GM12875 (cell line): ENCODE results near the gene PDE6B.
A peak's percentile ranks its signal among the peaks of the same experiment; 100 is the strongest.
"Not testable (repeated sequence)": the region's sequence is repeated elsewhere in the genome, so short reads cannot be mapped to it uniquely, and the experiment has no call there.

Experiments
- H3K4me3 ChIP-seq: one replicate; pipeline ENCODE4 v1.5.1; 2011; ENCODE audit warnings: low read depth, low read length, control low read depth
- CTCF ChIP-seq: IDR thresholded peaks from 2 replicates; pipeline ENCODE4 v1.5.1; 2011; ENCODE audit warnings: low read depth, mild to moderate bottlenecking, control low read depth, inconsistent platforms, low read length, moderate library complexity, borderline replicate concordance; ENCODE audit not compliant: insufficient read depth

The PDE6B gene

GRCh38 chr4:666436-666810 is 41.0 kb downstream of the PDE6B start:
- TF ChIP-seq CTCF: no peak
- H3K4me3 ChIP-seq: no peak overlapping the region

DNA sequence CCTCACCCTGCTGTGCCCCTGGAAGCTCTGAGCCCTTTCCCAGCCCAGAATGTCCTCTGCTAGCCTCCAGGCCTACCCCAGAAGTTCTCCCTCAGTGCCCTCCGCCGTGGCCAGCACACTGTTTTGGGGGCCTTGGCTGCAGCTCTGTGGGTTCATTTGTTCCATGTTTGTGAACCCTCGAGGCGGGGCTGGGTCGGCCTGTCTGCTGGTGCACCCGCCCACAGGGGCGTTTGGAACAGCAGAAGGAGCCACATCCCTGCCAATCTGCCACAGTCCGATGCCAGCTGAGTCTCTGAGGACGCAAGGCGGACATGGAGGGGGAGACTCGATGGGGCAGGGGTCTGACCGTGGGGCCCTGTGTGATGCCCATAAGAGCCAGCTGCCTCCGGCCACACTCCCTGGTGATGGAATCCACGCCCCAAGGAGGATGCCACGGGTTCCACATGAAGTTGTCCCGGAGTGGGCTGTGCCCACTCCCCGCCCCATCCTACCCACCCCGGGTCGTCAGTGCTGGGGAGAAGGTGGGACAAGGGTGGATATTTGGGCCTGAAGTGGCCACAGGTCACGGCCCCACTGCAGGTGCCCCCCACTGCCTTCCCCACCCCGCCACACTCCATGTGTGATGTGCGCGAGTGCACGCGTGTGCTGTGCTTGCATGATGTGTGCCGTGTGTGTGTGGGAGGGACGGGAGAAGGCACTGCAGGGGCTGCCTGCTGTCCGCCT is 41.6 kb downstream of the PDE6B start:
- TF ChIP-seq CTCF: no peak
- H3K4me3 ChIP-seq: no peak overlapping the region

GRCh38 chr4:667545-667925 is 42.2 kb downstream of the PDE6B start:
- H3K4me3 ChIP-seq: no peak overlapping the region
- no peak for TF ChIP-seq CTCF

DNA sequence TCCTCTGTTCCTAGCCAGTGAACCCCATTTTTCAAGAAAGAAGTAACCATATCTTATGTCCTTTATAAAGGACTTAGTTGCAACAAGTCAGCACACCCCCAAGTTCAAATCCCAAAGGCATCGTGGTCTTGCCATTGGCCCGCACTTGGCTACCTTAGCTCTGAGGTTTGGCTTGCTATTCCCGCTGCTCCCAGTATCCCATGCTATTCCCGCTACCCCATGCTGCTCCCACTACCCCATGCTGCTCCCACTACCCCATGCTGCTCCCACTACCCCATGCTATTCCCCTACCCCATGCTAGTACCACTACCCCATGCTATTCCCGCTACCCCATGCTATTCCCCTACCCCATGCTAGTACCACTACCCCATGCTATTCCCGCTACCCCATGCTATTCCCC is 42.8 kb downstream of the PDE6B start:
- H3K4me3 ChIP-seq: not testable (repeated sequence)

DNA sequence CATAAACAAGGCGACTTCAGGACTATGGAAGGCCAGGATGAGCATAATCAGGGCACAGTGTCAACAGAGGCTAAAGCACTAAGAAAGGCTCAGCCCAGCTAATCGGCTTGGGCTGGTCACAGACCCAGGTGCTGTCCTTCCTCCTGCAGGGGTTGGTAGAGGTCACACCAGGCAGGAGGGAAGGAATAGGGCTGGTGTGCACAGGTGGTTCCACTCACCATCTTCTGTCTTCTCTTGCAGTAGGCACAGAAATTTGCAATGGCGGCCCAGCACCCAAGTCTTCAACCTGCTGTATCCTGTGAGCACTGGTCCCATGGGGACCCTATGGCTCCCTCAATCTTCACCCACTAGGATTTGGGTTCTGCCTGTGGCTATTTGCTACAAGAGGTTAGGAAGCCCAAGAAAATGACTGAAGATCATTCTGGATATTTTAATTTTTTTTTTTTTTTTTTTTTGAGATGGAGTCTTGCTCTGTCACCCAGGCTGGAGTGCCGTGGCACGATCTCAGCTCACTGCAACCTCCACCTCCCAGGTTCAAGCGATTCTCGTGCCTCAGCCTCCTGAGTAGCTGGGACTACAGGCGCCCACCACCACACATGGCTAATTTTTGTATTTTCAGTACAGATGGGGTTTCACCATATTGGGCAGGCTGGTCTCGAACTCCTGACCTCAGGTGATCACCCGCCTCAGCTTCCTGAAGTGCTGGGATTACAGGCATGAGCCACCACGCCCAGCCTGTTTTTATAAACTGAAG is 44.6 kb downstream of the PDE6B start:
- not testable (repeated sequence) for H3K4me3 ChIP-seq

DNA sequence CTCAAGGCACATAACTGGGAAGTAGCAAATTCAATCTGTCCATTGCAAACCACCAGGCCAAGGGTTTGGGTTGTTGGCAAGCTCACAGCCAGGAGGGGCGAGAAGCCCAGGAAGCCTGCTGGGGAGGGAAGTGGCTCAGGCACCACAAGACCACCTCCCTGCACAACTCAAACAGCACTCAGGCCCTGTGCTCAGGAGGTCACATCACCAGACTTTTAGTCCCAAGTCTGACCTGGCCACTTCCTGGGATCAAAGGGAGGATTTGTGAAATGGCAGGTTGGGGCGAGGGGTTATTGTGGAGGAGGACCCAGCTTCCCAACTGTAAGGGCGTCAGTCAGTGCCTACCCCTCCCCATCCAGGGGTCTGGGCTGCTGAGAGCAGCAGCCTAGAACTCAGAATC is 46.4 kb downstream of the PDE6B start:
- H3K4me3 ChIP-seq: no peak overlapping the region
- TF ChIP-seq CTCF: no peak

GRCh38 chr4:673349-674091 is 48.1 kb downstream of the PDE6B start:
- TF ChIP-seq CTCF: no peak
- H3K4me3 ChIP-seq: peak overlapping the region; percentile 63
